HepG2 (cell line): ENCODE results near the gene CDCA5. TPM values are rescaled to one million over a fixed set of nuclear protein-coding genes. Genes with fewer than 3 reads are reported as not detected.

Experiments
- ATAC-seq: fragments of 200-7000 bp; cut with Tn5 transposase; 3 replicates; pipeline ENCODE4 v1.9.1; 2020; ENCODE audit warnings: mild to moderate bottlenecking, moderate library complexity
- BruUV-seq: library from RNA; stranded (reverse); fragments of 400-500 nt; replicated peaks from 2 replicates; lab custom pipeline; 2021; lab: Mats Ljungman, UMichigan
- CTCF ChIA-PET: fragments of 300-600 bp; formaldehyde crosslinking; extraction: SDS; loops from one replicate; lab custom pipeline; 2021; ENCODE audit warnings: low total read pairs, inconsistent platforms, low intra/inter-chr PET ratio; lab: Yijun Ruan, JAX
- POLR2A ChIA-PET: fragments of 350-600 bp; sonication (Branson Sonifier 250); formaldehyde crosslinking; loops from one replicate; lab custom pipeline; 2020; ENCODE audit warnings: antibody characterized with exemption, inconsistent platforms; lab: Yijun Ruan, JAX
- DNase-seq: peaks from one replicate; pipeline ENCODE4 v3.0.0-alpha.2; 2015; ENCODE audit warnings: low spot score
- FAIRE-seq: peaks from 3 replicates; lab custom pipeline; 2011; peaks lifted over from hg19 to GRCh38; lab: Jason Lieb, UNC
- H2AFZ ChIP-seq: one replicate; pipeline ENCODE4 v1.6.1; 2011; ENCODE audit warnings: low read length, inconsistent platforms
- H3K27ac ChIP-seq: fragments of 300-600 bp; 3 replicates; pipeline ENCODE4 v1.8.0; 2011; ENCODE audit warnings: mixed run types, mild to moderate bottlenecking, mixed read lengths, low read length, inconsistent platforms; ENCODE audit not compliant: insufficient read depth; ENCODE audit errors: extremely low read length
- H3K27me3 ChIP-seq, 2 experiments: fragments of 200-600 bp in 1 of 2; 2 replicates in 1 of 2; 3 replicates in 1 of 2; pipeline versions ENCODE4 v1.6.0 to v1.8.0; 2011; ENCODE audit warnings: low read length in 2 of 2, mild to moderate bottlenecking in 2 of 2, moderate library complexity in 2 of 2, inconsistent platforms in 1 of 2; ENCODE audit not compliant: insufficient read depth in 2 of 2, control insufficient read depth in 1 of 2
- H3K36me3 ChIP-seq, 2 experiments: fragments of 200-600 bp in 1 of 2; replicated peaks in 1 of 2; 2 replicates in 1 of 2; 3 replicates in 1 of 2; pipeline versions ENCODE4 v1.5.1 to v1.8.0; 2011; ENCODE audit warnings: low read length in 2 of 2, inconsistent platforms in 1 of 2; ENCODE audit not compliant: insufficient read depth in 2 of 2, control insufficient read depth in 1 of 2
- H3K4me1 ChIP-seq: 2 replicates; pipeline ENCODE4 v1.5.1; 2012; ENCODE audit warnings: low read length, inconsistent platforms; ENCODE audit not compliant: insufficient read depth
- H3K4me2 ChIP-seq: 2 replicates; pipeline ENCODE4 v1.6.0; 2011; ENCODE audit warnings: low read depth, low read length, inconsistent platforms
- H3K4me3 ChIP-seq, 3 experiments: fragments of 200-600 bp in 1 of 3; sonication (generic), shearing (Covaris generic) in 1 of 3; replicated peaks in 1 of 3; 2 replicates each; pipeline ENCODE4 v1.5.1; 2011 to 2016; ENCODE audit warnings: low read length in 3 of 3, inconsistent platforms in 2 of 3, low read depth in 2 of 3, mild to moderate bottlenecking in 2 of 3, control low read depth in 1 of 3, mixed read lengths in 1 of 3; ENCODE audit not compliant: insufficient read depth in 1 of 3
- H3K79me2 ChIP-seq: one replicate; pipeline ENCODE4 v1.6.1; 2011; ENCODE audit warnings: low read length, inconsistent platforms; ENCODE audit not compliant: insufficient read depth
- H3K9ac ChIP-seq: 2 replicates; pipeline ENCODE4 v1.6.0; 2011; ENCODE audit warnings: mild to moderate bottlenecking, low read depth, low read length, inconsistent platforms; ENCODE audit not compliant: insufficient read depth
- H3K9me3 ChIP-seq: 2 replicates; pipeline ENCODE4 v1.5.1; 2012; ENCODE audit warnings: mild to moderate bottlenecking, low read length
- H4K20me1 ChIP-seq: 2 replicates; pipeline ENCODE4 v1.6.0; 2011; ENCODE audit warnings: inconsistent platforms, mild to moderate bottlenecking, low read length, moderate library complexity; ENCODE audit not compliant: insufficient read depth
- ADNP ChIP-seq: sonication (generic); formaldehyde crosslinking; IDR thresholded peaks from 2 replicates; pipeline ENCODE4 v1.4.0; 2020; ENCODE audit warnings: missing genetic modification reagents
- JDP2 ChIP-seq: sonication (generic); formaldehyde crosslinking; IDR thresholded peaks from 2 replicates; pipeline ENCODE4 v1.8.1; 2022; ENCODE audit warnings: missing genetic modification reagents, borderline replicate concordance
- RFXANK ChIP-seq: IDR thresholded peaks from 2 replicates; pipeline ENCODE4 v1.6.1; 2016
- TAF15 ChIP-seq: fragments of 200-400 bp; formaldehyde crosslinking; IDR thresholded peaks from one replicate; pipeline ENCODE4 v1.6.1; 2018; ENCODE audit warnings: mild to moderate bottlenecking, low read depth, low read length; ENCODE audit not compliant: poor library complexity, severe bottlenecking
- ZNF557 ChIP-seq: sonication (generic); formaldehyde crosslinking; IDR thresholded peaks from 2 replicates; pipeline ENCODE4 v1.4.0; 2020; ENCODE audit warnings: missing genetic modification reagents
- ZNF713 ChIP-seq: sonication (generic); formaldehyde crosslinking; IDR thresholded peaks from 2 replicates; pipeline ENCODE4 v1.4.0; 2020; ENCODE audit warnings: mild to moderate bottlenecking, missing genetic modification reagents
- WGBS: methylation state at CpG from one replicate; pipeline ENCODE4 v1.1.6; 2017; ENCODE audit warnings: low lambda C conversion rate; 5-methylcytosine and 5-hydroxymethylcytosine counted together
- in situ Hi-C: cut with HindIII; loops from 2 replicates; pipeline ENCODE4 v1.10.0; 2017; ENCODE audit warnings: low pct_unique_long_range_greater_than_20kb; ENCODE audit not compliant: extremely low pct_ligation_motif_present
- intact Hi-C: fragments of 100-400 bp; cut with micrococcal nuclease; formaldehyde crosslinking; loops from one replicate; pipeline ENCODE4 v1.10.0; 2022; ENCODE audit not compliant: unreplicated experiment
- polyA plus RNA-seq, 8 experiments: library from polyadenylated mRNA; depleted of rRNA in 3 of 8; stranded (reverse) in 7 of 8; unstranded in 1 of 8; fragments of >200 nt; fragmentation: Illumina TruSeq in 4 of 8; extraction: Trizol in 4 of 8; gene quantifications; 2 replicates each; pipeline versions ENCODE4 v1.2.1 to v1.2.3, GENCODE V29; 2011 to 2016; ENCODE audit warnings: low read depth in 4 of 8, missing spikeins in 1 of 8, mixed read lengths in 1 of 8; ENCODE audit not compliant: insufficient read depth in 1 of 8
- total RNA-seq, 5 experiments: library from RNA; depleted of rRNA; stranded (reverse); fragments of >200 nt; fragmentation: Illumina TruSeq; extraction: Trizol; gene quantifications; 2 replicates each; pipeline ENCODE4 v1.2.3, GENCODE V29; 2016; ENCODE audit warnings: low read depth in 1 of 5
- TF ChIP-seq, protein P1 (sequence below): sonication (generic); formaldehyde crosslinking; IDR thresholded peaks from 2 replicates; pipeline ENCODE4 v1.4.0; 2020; ENCODE audit warnings: missing genetic modification reagents
- TF ChIP-seq, protein P2 (sequence below): sonication (generic); formaldehyde crosslinking; IDR thresholded peaks from 2 replicates; pipeline ENCODE4 v1.8.0; 2022; ENCODE audit warnings: mild to moderate bottlenecking, missing genetic modification reagents, moderate library complexity

CDCA5 gene
- total and polyA plus RNA-seq, 2 of the 13 experiments (the other 11 are each of a cell fraction or from before 2014, with no cell fraction given), result 13.5 to 50.6 TPM

DNA sequence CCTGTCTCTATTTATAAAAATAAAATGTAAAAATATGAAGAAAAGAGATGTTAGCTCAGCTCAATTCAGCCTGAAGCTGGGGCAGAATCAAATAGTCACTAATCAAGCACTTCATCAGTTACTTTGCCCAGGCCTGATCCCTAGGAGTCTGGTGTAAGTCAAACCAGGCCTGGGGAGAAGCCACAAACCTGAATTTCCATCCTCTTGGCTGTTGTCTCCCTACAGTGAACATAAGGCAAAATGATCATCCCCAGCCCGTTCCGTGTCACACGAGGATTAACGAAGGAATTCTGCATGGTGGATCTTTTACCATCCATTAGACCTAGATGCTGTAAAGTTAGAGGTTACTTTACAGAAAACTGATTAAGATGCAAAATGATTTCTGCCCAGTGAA, 19.0 kb downstream of the CDCA5 start:
- Histone ChIP-seq H2AFZ (no peak overlapping the region), H3K36me3 (no peaks in the 10 kb centered on the region), H3K4me1 (peaks cover 50% of the 10 kb centered on the region), H3K9ac (no peak overlapping the region), H3K27me3 (no peaks in the 10 kb centered on the region), H3K9me3 (no peaks in the 10 kb centered on the region), H3K4me3 (no peak overlapping the region), H4K20me1 (no peaks in the 10 kb centered on the region), H3K79me2 (no peaks in the 10 kb centered on the region), H3K4me2 (peak overlapping the region; percentile 58; the same call in 1 of the 2 replicates), H3K27ac (peak overlapping the region; percentile 41)
- FAIRE-seq (no peak), ATAC-seq (no peak), DNase-seq (no peak)
- TF ChIP-seq, protein P1, sequence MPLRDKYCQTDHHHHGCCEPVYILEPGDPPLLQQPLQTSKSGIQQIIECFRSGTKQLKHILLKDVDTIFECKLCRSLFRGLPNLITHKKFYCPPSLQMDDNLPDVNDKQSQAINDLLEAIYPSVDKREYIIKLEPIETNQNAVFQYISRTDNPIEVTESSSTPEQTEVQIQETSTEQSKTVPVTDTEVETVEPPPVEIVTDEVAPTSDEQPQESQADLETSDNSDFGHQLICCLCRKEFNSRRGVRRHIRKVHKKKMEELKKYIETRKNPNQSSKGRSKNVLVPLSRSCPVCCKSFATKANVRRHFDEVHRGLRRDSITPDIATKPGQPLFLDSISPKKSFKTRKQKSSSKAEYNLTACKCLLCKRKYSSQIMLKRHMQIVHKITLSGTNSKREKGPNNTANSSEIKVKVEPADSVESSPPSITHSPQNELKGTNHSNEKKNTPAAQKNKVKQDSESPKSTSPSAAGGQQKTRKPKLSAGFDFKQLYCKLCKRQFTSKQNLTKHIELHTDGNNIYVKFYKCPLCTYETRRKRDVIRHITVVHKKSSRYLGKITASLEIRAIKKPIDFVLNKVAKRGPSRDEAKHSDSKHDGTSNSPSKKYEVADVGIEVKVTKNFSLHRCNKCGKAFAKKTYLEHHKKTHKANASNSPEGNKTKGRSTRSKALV (CRISPR knock-in tag), result no peak
- no peak for TF ChIP-seq ADNP
- TF ChIP-seq RFXANK (CRISPR knock-in tag), result no peak
- no peak for TF ChIP-seq JDP2
- no peak for TF ChIP-seq ZNF557 (CRISPR knock-in tag)
- no peak for TF ChIP-seq ZNF713 (CRISPR knock-in tag)
- TF ChIP-seq, protein P2, sequence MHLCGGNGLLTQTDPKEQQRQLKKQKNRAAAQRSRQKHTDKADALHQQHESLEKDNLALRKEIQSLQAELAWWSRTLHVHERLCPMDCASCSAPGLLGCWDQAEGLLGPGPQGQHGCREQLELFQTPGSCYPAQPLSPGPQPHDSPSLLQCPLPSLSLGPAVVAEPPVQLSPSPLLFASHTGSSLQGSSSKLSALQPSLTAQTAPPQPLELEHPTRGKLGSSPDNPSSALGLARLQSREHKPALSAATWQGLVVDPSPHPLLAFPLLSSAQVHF, result no peak
- no peak for TF ChIP-seq TAF15
- POLR2A ChIA-PET, result interaction anchor here (1.1 to 1.2 kb wide), 3 partner anchors 24 to 188 kb away, joined by 3 to 4 read pairs (median 3); partner anchors contain the start of gene SAC3D1
- CTCF ChIA-PET, result no interaction called here
- no TSS peak for BruUV-seq
- intact Hi-C loops, result no loop called here
- in situ Hi-C loops, result loop anchor here (5.0 kb wide), 1 partner anchor 38 kb away; the partner anchor contains the start of gene SNX15
- WGBS, result 37% methylated on average over 4 of the region's 4 CpGs
